HepG2 (cell line): ENCODE data around the gene KMT2E. TPM values are rescaled to one million over a fixed set of nuclear protein-coding genes. Genes with fewer than 3 reads are reported as not detected.

Experiments used
- ATAC-seq: fragments of 200-7000 bp; cut with Tn5 transposase; 3 replicates; pipeline ENCODE4 v1.9.1; 2020; ENCODE audit warnings: mild to moderate bottlenecking, moderate library complexity
- BruUV-seq: library from RNA; stranded (reverse); fragments of 400-500 nt; replicated peaks from 2 replicates; lab custom pipeline; 2021; lab: Mats Ljungman, UMichigan
- CTCF ChIA-PET: fragments of 300-600 bp; formaldehyde crosslinking; extraction: SDS; loops from one replicate; lab custom pipeline; 2021; ENCODE audit warnings: low total read pairs, inconsistent platforms, low intra/inter-chr PET ratio; lab: Yijun Ruan, JAX
- POLR2A ChIA-PET: fragments of 350-600 bp; sonication (Branson Sonifier 250); formaldehyde crosslinking; loops from one replicate; lab custom pipeline; 2020; ENCODE audit warnings: antibody characterized with exemption, inconsistent platforms; lab: Yijun Ruan, JAX
- DNase-seq: peaks from one replicate; pipeline ENCODE4 v3.0.0-alpha.2; 2015; ENCODE audit warnings: low spot score
- FAIRE-seq: peaks from 3 replicates; lab custom pipeline; 2011; peaks lifted over from hg19 to GRCh38; lab: Jason Lieb, UNC
- H2AFZ ChIP-seq: one replicate; pipeline ENCODE4 v1.6.1; 2011; ENCODE audit warnings: low read length, inconsistent platforms
- H3K27ac ChIP-seq: fragments of 300-600 bp; 3 replicates; pipeline ENCODE4 v1.8.0; 2011; ENCODE audit warnings: mixed run types, mild to moderate bottlenecking, mixed read lengths, low read length, inconsistent platforms; ENCODE audit not compliant: insufficient read depth; ENCODE audit errors: extremely low read length
- H3K27me3 ChIP-seq, 2 experiments: fragments of 200-600 bp in 1 of 2; 2 replicates in 1 of 2; 3 replicates in 1 of 2; pipeline versions ENCODE4 v1.6.0 to v1.8.0; 2011; ENCODE audit warnings: low read length in 2 of 2, mild to moderate bottlenecking in 2 of 2, moderate library complexity in 2 of 2, inconsistent platforms in 1 of 2; ENCODE audit not compliant: insufficient read depth in 2 of 2, control insufficient read depth in 1 of 2
- H3K36me3 ChIP-seq, 2 experiments: fragments of 200-600 bp in 1 of 2; replicated peaks in 1 of 2; 2 replicates in 1 of 2; 3 replicates in 1 of 2; pipeline versions ENCODE4 v1.5.1 to v1.8.0; 2011; ENCODE audit warnings: low read length in 2 of 2, inconsistent platforms in 1 of 2; ENCODE audit not compliant: insufficient read depth in 2 of 2, control insufficient read depth in 1 of 2
- H3K4me1 ChIP-seq: 2 replicates; pipeline ENCODE4 v1.5.1; 2012; ENCODE audit warnings: low read length, inconsistent platforms; ENCODE audit not compliant: insufficient read depth
- H3K4me2 ChIP-seq: 2 replicates; pipeline ENCODE4 v1.6.0; 2011; ENCODE audit warnings: low read depth, low read length, inconsistent platforms
- H3K4me3 ChIP-seq, 3 experiments: fragments of 200-600 bp in 1 of 3; sonication (generic), shearing (Covaris generic) in 1 of 3; replicated peaks in 1 of 3; 2 replicates each; pipeline ENCODE4 v1.5.1; 2011 to 2016; ENCODE audit warnings: low read length in 3 of 3, inconsistent platforms in 2 of 3, low read depth in 2 of 3, mild to moderate bottlenecking in 2 of 3, control low read depth in 1 of 3, mixed read lengths in 1 of 3; ENCODE audit not compliant: insufficient read depth in 1 of 3
- H3K79me2 ChIP-seq: one replicate; pipeline ENCODE4 v1.6.1; 2011; ENCODE audit warnings: low read length, inconsistent platforms; ENCODE audit not compliant: insufficient read depth
- H3K9ac ChIP-seq: 2 replicates; pipeline ENCODE4 v1.6.0; 2011; ENCODE audit warnings: mild to moderate bottlenecking, low read depth, low read length, inconsistent platforms; ENCODE audit not compliant: insufficient read depth
- H3K9me3 ChIP-seq: 2 replicates; pipeline ENCODE4 v1.5.1; 2012; ENCODE audit warnings: mild to moderate bottlenecking, low read length
- H4K20me1 ChIP-seq: 2 replicates; pipeline ENCODE4 v1.6.0; 2011; ENCODE audit warnings: inconsistent platforms, mild to moderate bottlenecking, low read length, moderate library complexity; ENCODE audit not compliant: insufficient read depth
- CREB1 ChIP-seq, 2 experiments: fragments of 450-650 bp in 1 of 2; IDR thresholded peaks; 2 replicates each; pipeline ENCODE4 v1.6.1; 2016 to 2017; ENCODE audit warnings: control low read depth in 1 of 2, mild to moderate bottlenecking in 1 of 2, missing compliant biosample characterization in 1 of 2, missing genetic modification characterization in 1 of 2
- EED ChIP-seq: sonication (generic); formaldehyde crosslinking; IDR thresholded peaks from 2 replicates; pipeline ENCODE4 v1.5.0; 2020; ENCODE audit warnings: mild to moderate bottlenecking, missing genetic modification reagents
- NR3C1 ChIP-seq: sonication (generic); formaldehyde crosslinking; IDR thresholded peaks from 2 replicates; pipeline ENCODE4 v1.4.0; 2020; ENCODE audit warnings: missing genetic modification reagents
- RNF2 ChIP-seq: fragments of 450-650 bp; conservative IDR thresholded peaks from 2 replicates; pipeline ENCODE4 v1.6.1; 2016; ENCODE audit warnings: low read depth
- SIN3B ChIP-seq: fragments of 150-350 bp; IDR thresholded peaks from 2 replicates; pipeline ENCODE4 v1.6.1; 2014; ENCODE audit warnings: low read length
- TOE1 ChIP-seq: sonication (generic); formaldehyde crosslinking; IDR thresholded peaks from 2 replicates; pipeline ENCODE4 v1.4.0; 2020; ENCODE audit warnings: mild to moderate bottlenecking, missing genetic modification reagents
- ZBTB3 ChIP-seq: sonication (generic); formaldehyde crosslinking; IDR thresholded peaks from 2 replicates; pipeline ENCODE4 v1.4.0; 2020; ENCODE audit warnings: low read depth, mild to moderate bottlenecking, moderate library complexity, missing genetic modification reagents, borderline replicate concordance
- ZNF446 ChIP-seq: sonication (generic); formaldehyde crosslinking; IDR thresholded peaks from 2 replicates; pipeline ENCODE4 v1.5.0; 2020; ENCODE audit warnings: mild to moderate bottlenecking, missing genetic modification reagents
- ZNF572 ChIP-seq: sonication (generic); formaldehyde crosslinking; IDR thresholded peaks from 2 replicates; pipeline ENCODE4 v1.5.1; 2020; ENCODE audit warnings: mild to moderate bottlenecking, missing genetic modification reagents
- WGBS: methylation state at CpG from one replicate; pipeline ENCODE4 v1.1.6; 2017; ENCODE audit warnings: low lambda C conversion rate; 5-methylcytosine and 5-hydroxymethylcytosine counted together
- in situ Hi-C: cut with HindIII; loops from 2 replicates; pipeline ENCODE4 v1.10.0; 2017; ENCODE audit warnings: low pct_unique_long_range_greater_than_20kb; ENCODE audit not compliant: extremely low pct_ligation_motif_present
- intact Hi-C: fragments of 100-400 bp; cut with micrococcal nuclease; formaldehyde crosslinking; loops from one replicate; pipeline ENCODE4 v1.10.0; 2022; ENCODE audit not compliant: unreplicated experiment
- polyA plus RNA-seq, 8 experiments: library from polyadenylated mRNA; depleted of rRNA in 3 of 8; stranded (reverse) in 7 of 8; unstranded in 1 of 8; fragments of >200 nt; fragmentation: Illumina TruSeq in 4 of 8; extraction: Trizol in 4 of 8; gene quantifications; 2 replicates each; pipeline versions ENCODE4 v1.2.1 to v1.2.3, GENCODE V29; 2011 to 2016; ENCODE audit warnings: low read depth in 4 of 8, missing spikeins in 1 of 8, mixed read lengths in 1 of 8; ENCODE audit not compliant: insufficient read depth in 1 of 8
- total RNA-seq, 5 experiments: library from RNA; depleted of rRNA; stranded (reverse); fragments of >200 nt; fragmentation: Illumina TruSeq; extraction: Trizol; gene quantifications; 2 replicates each; pipeline ENCODE4 v1.2.3, GENCODE V29; 2016; ENCODE audit warnings: low read depth in 1 of 5
- TF ChIP-seq, protein P1 (sequence below), 2 experiments: sonication (generic) in 1 of 2; formaldehyde crosslinking in 1 of 2; IDR thresholded peaks; 2 replicates each; pipeline versions ENCODE4 v1.4.0 to v1.6.1; 2016 to 2020; ENCODE audit warnings: borderline replicate concordance in 1 of 2, low read depth in 1 of 2, mild to moderate bottlenecking in 1 of 2, missing genetic modification reagents in 1 of 2

Gene KMT2E
- total and polyA plus RNA-seq, 2 of the 13 experiments (the other 11 are each of a cell fraction or from before 2014, with no cell fraction given): 6.3 to 24.4 TPM

DNA sequence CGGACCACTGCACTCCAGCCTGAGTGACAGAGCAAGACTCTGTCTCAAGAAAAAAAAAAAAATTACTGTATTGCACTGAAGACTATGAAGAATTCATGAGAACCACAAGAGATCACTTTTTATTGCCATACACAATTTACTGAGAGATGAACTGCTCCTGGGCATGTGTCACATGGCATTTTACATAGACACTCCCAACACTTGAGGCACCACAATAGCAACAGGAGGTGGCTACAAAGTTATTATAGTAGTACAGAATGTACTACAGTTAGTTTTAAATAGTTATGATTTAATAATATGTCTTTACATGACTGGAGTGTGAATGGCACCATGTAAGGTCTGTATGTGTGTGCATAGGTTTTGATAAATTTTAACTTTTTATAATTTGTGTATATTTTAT, 70.6 kb downstream of the KMT2E start (continued):
- no peak for TF ChIP-seq EED (CRISPR knock-in tag)

DNA sequence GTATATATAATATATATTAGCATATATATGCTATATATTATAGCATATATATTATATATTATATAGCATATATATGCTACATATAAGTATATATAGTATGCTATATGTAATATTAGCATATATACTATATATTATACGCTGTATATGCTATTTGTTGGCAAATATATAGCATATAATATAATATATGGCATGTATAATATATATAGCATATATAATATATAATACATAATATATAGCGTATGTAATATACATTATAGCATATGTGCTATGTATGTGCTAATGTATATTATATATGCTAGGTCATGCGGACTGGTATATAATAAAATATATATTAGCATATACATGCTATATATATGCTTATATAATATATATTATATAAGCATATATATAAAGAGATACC, 72.8 kb downstream of the KMT2E start:
- H3K79me2 ChIP-seq: no peaks in the 10 kb centered on the region
- intact Hi-C loops (no loop called here), in situ Hi-C loops (no loop called here)
- peaks cover 4 to 67% of the 10 kb centered on the region in 2 experiments for H3K36me3 ChIP-seq
- H4K20me1 ChIP-seq: no peaks in the 10 kb centered on the region
- 98% methylated on average over 3 of the region's 3 CpGs for WGBS
- H3K9ac ChIP-seq: no peak overlapping the region
- H3K4me1 ChIP-seq: no peaks in the 10 kb centered on the region
- CTCF ChIA-PET: no interaction called here
- no peak for DNase-seq
- FAIRE-seq: no peak
- H2AFZ ChIP-seq: no peak overlapping the region
- POLR2A ChIA-PET: no interaction called here
- no peak for ATAC-seq
- H3K4me2 ChIP-seq: no peak overlapping the region
- BruUV-seq: no TSS peak
- H3K4me3 ChIP-seq: no peak overlapping the region
- no peaks in the 10 kb centered on the region for H3K27me3 ChIP-seq
- H3K27ac ChIP-seq: no peak overlapping the region
- H3K9me3 ChIP-seq: no peaks in the 10 kb centered on the region
- TF ChIP-seq SIN3B (no peak), NR3C1 (no peak), TOE1 (CRISPR knock-in tag) (no peak), ZNF446 (CRISPR knock-in tag) (no peak), RNF2 (no peak), CREB1 (IDR thresholded peaks at IDR 0.05) (no peak), CREB1 (CRISPR knock-in tag; IDR thresholded peaks at IDR 0.05) (no peak), ZNF572 (no peak), ZBTB3 (CRISPR knock-in tag) (no peak)
- TF ChIP-seq, protein P1, sequence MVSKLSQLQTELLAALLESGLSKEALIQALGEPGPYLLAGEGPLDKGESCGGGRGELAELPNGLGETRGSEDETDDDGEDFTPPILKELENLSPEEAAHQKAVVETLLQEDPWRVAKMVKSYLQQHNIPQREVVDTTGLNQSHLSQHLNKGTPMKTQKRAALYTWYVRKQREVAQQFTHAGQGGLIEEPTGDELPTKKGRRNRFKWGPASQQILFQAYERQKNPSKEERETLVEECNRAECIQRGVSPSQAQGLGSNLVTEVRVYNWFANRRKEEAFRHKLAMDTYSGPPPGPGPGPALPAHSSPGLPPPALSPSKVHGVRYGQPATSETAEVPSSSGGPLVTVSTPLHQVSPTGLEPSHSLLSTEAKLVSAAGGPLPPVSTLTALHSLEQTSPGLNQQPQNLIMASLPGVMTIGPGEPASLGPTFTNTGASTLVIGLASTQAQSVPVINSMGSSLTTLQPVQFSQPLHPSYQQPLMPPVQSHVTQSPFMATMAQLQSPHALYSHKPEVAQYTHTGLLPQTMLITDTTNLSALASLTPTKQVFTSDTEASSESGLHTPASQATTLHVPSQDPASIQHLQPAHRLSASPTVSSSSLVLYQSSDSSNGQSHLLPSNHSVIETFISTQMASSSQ (IDR thresholded peaks at IDR 0.05; ENCODE audit: low read depth): no peak
- TF ChIP-seq, protein P1 (CRISPR knock-in tag; IDR thresholded peaks at IDR 0.05; ENCODE audit: borderline replicate concordance): no peak
